Measurements from ENCODE around the gene DLD.

DNA sequence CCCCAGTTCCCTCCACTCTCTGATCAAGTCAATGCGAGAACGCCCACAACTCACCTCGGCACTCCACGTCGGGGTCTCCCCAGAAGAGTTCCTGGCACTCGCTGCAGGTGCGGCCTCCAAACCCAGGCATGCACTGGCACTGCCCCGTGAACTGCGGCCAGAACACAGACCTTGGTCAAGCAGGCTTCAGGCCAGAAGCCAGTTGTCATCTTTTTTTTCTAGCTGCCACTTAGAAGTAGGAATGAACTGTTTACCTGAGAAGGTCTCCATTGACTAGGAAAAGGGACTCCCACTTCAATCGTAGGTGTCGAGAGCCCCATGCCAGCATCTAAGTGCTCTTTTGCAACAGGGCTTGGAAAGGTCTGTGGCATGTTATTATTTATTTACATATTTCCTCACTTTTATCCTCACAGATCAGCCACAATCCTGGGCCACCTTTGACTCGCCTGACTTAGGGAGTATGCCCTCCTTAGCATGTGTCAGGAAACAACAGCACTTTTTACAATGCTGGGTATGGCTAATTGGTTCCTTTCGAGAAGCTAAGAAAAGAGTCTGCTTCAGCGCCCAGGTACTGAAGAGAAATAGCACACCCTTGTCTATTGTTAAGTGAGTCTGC, 60.3 kb downstream of the DLD start:
- TF ChIP-seq POLR2AphosphoS5 (IDR thresholded peaks at IDR 0.05) = no peak
- TF ChIP-seq CTCF (IDR thresholded peaks at IDR 0.05) = no peak
